Measurements from ENCODE around the gene ANKS3. TPM values are rescaled to one million over a fixed set of nuclear protein-coding genes. Genes with fewer than 3 reads are reported as not detected.
"Not testable (repeated sequence)": the region's sequence is repeated elsewhere in the genome, so short reads cannot be mapped to it uniquely, and the experiment has no call there.

ANKS3 gene
- total RNA-seq, 1 donor from 2014 or later = 8.1 TPM

- no peak for ATAC-seq
Measured at GRCh38 chr16:4753227-4753626, 19.2 kb upstream of the ANKS3 start.

- no peak for ATAC-seq
Measured at GRCh38 chr16:4752351-4753100, 18.5 kb upstream of the ANKS3 start.

DNA sequence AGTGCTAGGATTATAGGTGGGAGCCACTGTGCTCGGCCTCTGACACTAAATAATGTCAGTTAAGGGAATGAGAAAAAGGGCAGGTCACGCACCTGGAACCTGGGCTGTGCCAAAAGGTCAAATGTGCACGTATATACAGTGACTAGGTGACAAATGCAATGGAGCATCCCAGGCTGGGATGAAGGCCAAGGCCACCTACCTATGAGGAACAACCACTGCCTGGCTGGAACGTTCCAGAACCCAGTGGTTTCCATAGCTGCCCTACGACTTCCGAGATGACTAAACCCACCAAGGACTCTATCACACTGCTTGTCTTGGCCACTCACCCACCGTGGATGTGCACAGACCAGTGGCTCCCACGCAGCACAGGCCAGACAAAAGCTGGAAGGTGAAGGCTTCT is 16.8 kb upstream of the ANKS3 start:
- ATAC-seq = no peak

GRCh38 chr16:4749700-4750257 is 15.7 kb upstream of the ANKS3 start:
- ATAC-seq = no peak

- ATAC-seq = no peak
Measured at GRCh38 chr16:4748682-4749411, 14.8 kb upstream of the ANKS3 start.

DNA sequence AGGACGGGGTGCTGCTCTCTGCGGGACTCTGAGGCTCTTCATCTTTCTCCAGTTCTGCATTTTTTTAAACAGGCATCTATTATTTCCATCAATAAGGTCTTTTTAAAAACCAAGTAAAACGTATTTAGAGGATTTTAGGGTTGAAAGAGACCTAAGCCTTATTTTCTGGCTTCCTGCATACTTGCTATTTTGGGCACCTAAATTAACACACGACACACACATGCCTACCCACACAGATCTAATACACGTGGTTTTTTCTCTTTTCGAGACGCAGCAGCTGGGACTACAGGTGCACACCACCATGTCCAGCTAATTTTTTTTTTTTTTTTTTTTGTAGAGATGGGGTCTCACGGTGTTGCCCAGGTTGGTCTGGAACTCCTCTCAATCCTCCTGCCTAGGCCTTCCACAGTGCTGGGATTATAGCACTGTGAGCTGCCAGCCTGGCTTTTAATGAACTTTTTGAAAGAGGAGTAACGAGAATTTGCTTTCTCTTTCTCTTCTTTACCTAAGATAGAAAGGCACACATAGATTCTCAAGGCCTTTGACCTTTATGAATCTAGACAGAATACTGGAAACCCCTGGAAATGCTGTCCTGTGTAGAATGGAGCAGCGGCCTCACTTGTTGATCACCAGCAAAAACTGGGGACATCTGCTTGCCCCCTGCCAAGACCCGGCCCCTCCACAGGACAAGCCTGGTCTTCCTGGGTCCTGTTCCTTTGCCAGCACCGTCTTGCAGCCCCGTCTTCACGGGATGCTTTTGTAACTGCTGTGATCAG is 14.0 kb upstream of the ANKS3 start:
- ATAC-seq = no peak

- ATAC-seq = no peak
Measured at GRCh38 chr16:4746991-4747574, 13.0 kb upstream of the ANKS3 start.

- ATAC-seq = no peak
Measured at GRCh38 chr16:4746215-4746614, 12.1 kb upstream of the ANKS3 start.

DNA sequence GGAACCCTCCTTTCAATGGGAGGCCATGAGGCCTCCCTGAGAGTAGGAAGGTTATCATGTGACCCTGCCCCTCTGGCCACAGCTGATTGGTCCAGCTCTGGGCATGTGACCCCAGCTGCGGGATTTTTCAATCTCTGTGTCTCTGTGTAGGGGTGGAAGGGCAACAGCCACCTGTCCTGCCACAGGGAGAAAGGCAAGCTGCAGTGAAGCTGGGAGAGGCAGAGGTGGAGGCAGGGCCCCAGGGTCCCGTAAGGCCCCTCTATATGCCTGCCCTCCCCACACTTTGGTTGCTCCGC is 11.2 kb upstream of the ANKS3 start:
- no peak for ATAC-seq

DNA sequence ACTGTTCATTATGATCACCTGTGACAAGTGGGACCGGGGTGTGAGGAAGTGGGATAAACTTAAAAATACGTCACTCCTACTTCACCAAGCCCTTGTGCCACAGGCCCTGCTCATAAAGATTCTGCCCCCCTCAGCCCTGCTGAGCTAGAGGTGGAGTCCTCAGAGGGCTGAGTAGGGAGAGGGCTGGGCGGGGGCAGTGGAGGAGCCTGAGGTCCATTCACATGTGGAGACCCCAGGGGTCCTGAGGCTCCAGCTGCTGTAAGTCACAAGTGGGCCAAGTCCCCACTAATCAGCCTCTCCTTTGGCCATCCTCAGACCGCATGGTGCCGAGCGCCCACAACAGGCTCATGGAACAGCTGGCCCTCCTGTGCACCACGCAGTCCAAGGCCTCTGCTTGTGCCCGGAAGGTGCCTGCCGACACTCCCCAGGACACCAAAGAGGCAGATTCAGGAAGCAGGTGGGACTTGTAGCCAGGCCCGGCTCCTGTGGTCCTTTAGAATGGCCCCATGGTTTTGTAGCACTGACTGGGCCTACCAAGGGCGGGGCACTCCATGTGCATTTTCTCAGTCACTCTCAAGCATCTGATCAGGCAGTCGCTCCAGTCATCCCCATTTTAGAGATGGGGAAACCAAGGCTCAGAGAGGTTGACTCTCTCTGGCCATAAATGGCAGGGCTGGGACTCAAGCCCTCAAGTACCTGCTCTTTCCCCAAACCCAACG is 10.6 kb upstream of the ANKS3 start:
- no peak for ATAC-seq

DNA sequence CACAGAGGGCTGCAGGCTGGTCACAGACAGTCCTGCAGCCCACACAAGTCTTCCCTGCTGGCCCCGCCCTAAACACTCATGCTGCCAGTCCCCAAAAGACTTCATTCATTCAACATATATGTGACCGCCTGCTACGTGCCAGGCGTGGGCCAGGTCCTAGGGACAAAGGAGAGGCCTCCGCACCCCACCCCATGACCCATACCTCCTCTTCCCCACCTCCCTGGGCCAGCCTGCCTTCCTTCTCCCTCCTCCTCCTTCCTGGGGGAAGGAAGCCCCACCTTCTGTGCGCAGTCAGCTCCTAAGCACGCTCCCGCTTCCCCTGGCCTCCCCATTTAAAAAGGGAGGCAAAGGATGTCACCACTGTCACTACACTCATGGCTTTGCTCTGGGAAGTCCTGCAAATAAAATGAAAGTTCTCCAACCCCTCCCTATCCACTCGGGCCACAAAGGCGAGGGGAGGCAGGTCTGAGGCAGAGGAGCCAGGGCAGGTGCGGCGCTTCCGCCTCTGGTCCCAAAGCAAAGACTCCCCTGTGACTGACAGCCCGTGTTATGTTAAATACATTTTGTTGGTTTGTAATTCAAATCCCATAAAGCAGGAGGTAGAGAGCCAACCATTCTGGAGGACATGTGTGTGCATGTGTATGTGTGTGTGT is 9.3 kb upstream of the ANKS3 start:
- peak; percentile 88 for ATAC-seq

DNA sequence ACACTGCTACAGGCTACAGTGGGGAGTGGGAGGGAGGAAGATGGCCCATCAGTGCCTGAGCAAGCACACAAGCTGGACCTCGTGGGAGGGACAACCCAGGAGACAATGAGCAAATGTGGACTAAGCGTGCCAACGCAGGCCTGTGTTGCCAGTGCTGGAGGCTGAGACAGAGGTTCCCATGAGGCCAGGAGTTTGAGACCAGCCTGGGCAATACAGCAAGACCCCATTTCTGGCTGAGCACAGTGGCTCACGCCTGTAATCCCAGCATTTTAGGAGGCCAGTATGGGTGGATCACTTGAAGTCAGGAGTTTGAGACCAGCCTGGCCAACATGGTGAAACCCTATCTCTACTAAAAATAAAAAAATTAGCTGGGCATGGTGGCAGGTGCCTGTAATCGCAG is 4.3 kb upstream of the ANKS3 start:
- not testable (repeated sequence) for ATAC-seq

GRCh38 chr16:4737545-4737944 is 3.5 kb upstream of the ANKS3 start:
- no peak for ATAC-seq

GRCh38 chr16:4736546-4736945 is 2.5 kb upstream of the ANKS3 start:
- ATAC-seq = no peak

GRCh38 chr16:4734730-4735535 is 862 bp upstream of the ANKS3 start:
- peak; percentile 68 for ATAC-seq

DNA sequence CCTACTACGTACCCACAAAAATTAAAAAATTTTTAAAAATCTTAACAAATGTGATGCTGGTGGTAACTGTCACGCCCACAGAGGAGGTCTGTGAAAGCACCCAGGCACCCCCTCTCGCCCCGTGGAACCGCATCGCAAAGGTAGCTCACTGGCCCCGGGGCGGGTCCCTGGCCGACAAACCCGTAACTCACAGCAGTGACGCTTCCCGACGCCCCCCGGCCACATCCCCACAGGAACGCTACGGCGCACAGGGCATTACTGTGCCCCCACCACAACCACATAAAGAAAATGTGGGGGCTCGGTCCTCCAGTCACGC is 366 bp downstream of the ANKS3 start:
- peak; percentile 4 for ATAC-seq

- no peak for ATAC-seq
Measured at GRCh38 chr16:4733211-4733742, 794 bp downstream of the ANKS3 start.

DNA sequence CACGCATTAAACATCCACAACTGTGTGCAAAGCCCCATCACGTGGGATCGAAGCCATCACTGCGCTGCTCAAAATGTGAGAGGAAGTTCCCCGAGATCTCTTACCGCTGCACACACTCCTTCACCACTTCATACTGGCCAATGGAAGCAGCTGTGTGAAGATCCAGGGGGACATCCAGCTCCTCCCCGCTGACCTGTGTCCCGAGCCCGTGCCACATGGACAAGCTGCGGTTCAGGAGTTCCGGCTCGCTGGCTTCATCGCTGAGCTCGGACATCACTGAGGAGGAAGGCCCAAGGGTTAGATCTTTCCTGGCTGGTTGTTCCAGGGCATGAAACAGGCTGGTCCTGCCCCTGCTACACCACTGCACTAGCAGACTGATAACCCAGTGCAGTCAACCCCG is 4.2 kb downstream of the ANKS3 start:
- no peak for ATAC-seq

DNA sequence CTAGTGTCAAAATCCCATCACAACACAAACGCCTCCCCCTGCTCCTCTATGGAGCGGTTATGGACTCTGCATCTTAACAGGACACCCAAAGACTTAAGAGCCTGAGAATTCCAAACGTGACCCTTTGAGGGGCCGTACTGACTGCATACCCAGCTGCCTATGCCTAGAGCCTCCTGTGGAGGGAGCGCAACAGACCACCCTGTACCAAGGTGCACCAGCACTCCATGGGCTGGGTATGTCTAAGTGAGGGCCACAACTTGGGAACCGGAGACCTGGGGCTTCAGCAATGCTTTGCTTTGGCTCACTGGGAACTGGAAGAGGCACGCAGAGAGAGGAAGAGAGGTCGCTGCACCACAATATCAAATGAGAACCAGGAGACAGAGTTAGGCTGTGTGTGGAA is 5.4 kb downstream of the ANKS3 start:
- no peak for ATAC-seq

GRCh38 chr16:4726616-4727015 is 7.5 kb downstream of the ANKS3 start:
- no peak for ATAC-seq

All from esophagus mucosa (tissue), 1 donor.